EH (cell line): Measurements from ENCODE around the gene MAGT1.
"Not testable (repeated sequence)": the region's sequence is repeated elsewhere in the genome, so short reads cannot be mapped to it uniquely, and the experiment has no call there.

Experiments used
- DNase-seq: peaks from one replicate; pipeline ENCODE4 v3.0.0-alpha.2; 2015; ENCODE audit warnings: low read depth

MAGT1 gene

DNA sequence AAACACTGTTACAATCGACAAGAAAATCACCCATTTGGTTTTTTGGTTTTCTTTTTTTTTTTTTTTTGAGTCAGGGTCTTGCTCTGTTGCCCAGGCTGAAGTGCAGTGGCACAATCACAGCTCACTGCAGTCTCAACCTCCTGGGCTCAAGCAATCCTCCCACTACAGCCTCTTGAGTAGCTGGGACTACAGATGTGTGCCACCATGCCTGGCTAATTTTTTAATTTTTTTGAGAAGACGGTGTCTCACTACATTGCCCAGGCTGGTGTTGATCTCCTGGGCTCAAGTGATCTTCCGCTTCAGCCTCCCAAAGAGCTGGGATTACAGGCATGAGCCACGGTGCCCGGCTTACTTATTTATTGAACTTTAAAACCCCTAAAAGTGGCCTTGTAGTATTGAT lies 63.7 kb downstream of the MAGT1 start:
- not testable (repeated sequence) for DNase-seq

DNA sequence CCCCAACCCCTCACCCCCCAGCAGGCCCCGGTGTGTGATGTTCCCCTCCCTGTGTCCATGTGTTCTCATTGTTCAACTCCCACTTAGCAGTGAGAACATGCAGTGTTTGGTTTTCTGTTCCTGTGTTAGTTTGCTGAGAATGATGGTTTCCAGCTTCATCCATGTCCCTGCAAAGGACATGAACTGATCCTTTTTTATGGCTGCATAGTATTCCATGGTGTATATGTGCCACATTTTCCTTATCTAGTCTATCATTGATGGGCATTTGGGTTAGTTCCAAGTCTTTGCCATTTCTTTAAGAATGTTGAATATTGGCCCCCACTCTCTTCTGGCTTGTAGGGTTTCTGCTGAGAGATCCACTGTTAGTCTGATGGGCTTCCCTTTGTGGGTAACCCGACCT lies 73.2 kb downstream of the MAGT1 start:
- not testable (repeated sequence) for DNase-seq

GRCh38 chrX:77820091-77820727 lies 75.0 kb downstream of the MAGT1 start:
- DNase-seq: no peak

DNA sequence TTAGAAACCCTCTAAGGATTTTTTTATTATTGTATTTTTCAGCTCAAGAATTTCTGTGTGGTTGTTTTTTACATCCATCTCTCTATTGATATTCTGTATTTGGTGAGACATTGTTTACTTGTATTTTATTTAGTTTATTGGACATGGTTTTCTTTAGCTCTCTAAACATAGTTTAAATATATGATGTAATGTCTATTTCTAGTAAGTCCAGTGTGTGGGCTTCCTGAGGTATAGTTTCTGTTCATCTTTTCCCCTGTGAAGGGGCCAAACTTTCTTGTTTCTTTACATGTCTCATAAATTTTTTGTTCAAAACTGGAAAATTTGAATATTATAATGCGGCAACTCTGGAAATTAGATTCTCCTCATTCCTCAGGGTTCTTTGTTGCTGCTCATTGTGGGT lies 81.0 kb downstream of the MAGT1 start:
- DNase-seq: no peak

DNA sequence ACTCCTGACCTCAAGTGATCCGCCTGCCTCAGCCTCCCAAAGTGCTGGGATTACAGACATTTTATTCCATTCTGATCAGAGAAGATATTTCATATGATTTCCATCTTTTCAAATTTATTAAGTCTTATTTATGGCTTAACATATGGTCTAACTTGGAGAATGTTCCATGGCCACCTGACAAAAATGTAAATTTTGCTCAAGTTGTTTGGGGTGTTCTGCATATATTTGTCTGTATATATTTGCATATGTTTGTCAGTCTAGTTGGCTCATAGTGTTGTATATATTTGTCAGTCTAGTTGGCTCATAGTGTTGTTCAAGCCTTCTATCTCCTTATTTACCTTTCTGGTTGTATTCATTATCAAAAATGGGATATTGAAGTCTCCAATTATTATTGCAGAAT lies 93.0 kb downstream of the MAGT1 start:
- no peak for DNase-seq

- DNase-seq: no peak
Observed at GRCh38 chrX:77795124-77795523, 100.1 kb downstream of the MAGT1 start.

- no peak for DNase-seq
Observed at GRCh38 chrX:77793946-77794345, 101.3 kb downstream of the MAGT1 start.

GRCh38 chrX:77788050-77788449 lies 107.2 kb downstream of the MAGT1 start:
- DNase-seq: peak; percentile 16

- no peak for DNase-seq
Observed at GRCh38 chrX:77786365-77786680, 108.9 kb downstream of the MAGT1 start.

- DNase-seq: peak; percentile 84
Observed at GRCh38 chrX:77785486-77786364, 109.5 kb downstream of the MAGT1 start, which contains the start of gene ATRX. ATRX (minus strand) TSS chrX:77786216; CDS start chrX:77786001, 215 bp downstream.

- DNase-seq: no peak
Observed at GRCh38 chrX:77779695-77780094, 115.5 kb downstream of the MAGT1 start.

DNA sequence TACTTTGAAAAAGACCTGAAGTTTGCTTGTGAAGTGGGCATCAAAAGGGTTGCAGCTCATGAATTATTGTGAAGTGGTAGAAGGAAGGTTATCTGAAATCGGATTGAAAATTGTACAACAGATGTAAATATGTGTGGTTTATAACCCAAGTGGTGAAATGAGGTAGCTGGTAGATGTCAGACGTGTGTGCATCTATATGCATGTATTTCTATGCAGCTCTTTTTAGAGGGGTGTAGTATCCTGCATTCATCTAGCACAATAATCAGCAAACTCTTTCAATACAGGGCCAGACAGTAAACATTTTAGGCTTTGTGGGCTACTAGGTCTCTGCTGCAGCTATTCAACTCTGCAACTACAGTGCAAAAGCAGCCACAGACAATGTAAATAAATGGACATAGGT lies 118.6 kb downstream of the MAGT1 start:
- DNase-seq: no peak
